ENCODE data around the gene GTF2A1L. TPM values are rescaled to one million over a fixed set of nuclear protein-coding genes. Genes with fewer than 3 reads are reported as not detected.
A peak's percentile ranks its signal among the peaks of the same experiment; 100 is the strongest.
"Not testable (repeated sequence)": the region's sequence is repeated elsewhere in the genome, so short reads cannot be mapped to it uniquely, and the experiment has no call there.

The GTF2A1L gene
- total RNA-seq, 1 donor from 2014 or later: not detected

DNA sequence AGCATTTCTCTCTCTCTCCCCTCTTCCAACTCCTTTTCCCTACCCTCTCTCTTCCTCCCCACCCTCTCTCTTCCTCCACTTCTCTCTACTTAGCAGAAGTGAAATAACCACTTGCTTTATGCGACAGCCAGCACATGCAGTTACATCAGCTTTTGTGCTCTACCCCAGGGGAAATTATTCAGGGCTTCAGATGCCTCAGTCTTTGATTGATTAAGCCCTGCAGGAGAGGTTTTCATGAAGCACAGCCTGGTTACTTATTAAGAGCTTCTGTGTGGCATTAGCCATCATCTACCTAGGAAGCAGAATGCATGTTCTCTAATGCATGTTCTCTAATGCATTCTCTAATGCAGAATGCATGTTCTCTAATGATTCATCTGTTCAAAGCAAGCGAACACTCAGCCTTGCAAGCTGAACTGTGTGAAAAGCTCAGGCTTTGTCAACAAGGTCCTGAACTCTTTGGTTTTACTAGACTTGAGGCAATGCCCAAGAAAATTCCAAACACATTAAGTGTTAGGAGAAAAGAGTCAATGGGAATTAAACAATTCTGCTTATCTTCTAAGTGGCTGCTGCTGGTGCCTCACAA lies 81.8 kb downstream of the GTF2A1L start:
- no peak for DNase-seq (ENCODE audit: low spot score)

DNA sequence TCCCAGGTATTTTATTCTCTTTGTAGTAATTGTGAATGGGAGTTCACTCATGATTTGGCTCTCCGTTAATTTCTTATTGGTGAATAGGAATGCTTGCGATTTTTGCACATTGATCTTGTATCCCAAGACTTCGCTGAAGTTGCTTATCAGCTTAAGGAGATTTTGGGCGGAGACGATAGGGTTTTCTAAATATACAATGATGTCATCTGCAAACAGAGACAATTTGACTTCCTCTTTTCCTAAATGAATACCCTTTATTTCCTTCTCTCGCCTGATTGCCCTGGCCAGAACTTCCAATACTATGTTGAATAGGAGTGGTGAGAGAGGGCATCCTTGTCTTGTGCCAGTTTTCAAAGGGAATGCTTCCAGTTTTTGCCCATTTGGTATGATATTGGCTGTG lies 86.0 kb downstream of the GTF2A1L start:
- not testable (repeated sequence) for DNase-seq (ENCODE audit: low spot score)

DNA sequence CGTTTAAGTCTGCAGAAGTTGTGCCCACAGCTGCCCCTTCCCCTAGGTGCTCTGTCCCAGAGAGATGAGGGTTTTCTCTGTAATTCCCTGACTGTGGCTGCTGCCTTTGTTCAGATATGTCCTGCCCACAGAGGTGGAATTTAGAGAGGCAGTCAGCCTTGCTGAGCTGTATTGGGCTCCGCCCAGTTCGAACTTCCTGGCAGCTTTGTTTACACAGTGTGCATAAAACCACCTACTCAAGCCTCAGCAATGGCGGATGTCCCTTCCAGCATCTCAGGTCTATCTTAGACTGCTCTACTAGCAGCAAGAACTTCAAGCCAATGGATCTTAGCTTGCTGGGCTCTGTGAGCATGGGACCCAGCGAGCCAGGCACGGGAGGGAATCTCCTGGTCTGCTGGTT lies 89.8 kb downstream of the GTF2A1L start:
- no peak for DNase-seq (ENCODE audit: low spot score)

DNA sequence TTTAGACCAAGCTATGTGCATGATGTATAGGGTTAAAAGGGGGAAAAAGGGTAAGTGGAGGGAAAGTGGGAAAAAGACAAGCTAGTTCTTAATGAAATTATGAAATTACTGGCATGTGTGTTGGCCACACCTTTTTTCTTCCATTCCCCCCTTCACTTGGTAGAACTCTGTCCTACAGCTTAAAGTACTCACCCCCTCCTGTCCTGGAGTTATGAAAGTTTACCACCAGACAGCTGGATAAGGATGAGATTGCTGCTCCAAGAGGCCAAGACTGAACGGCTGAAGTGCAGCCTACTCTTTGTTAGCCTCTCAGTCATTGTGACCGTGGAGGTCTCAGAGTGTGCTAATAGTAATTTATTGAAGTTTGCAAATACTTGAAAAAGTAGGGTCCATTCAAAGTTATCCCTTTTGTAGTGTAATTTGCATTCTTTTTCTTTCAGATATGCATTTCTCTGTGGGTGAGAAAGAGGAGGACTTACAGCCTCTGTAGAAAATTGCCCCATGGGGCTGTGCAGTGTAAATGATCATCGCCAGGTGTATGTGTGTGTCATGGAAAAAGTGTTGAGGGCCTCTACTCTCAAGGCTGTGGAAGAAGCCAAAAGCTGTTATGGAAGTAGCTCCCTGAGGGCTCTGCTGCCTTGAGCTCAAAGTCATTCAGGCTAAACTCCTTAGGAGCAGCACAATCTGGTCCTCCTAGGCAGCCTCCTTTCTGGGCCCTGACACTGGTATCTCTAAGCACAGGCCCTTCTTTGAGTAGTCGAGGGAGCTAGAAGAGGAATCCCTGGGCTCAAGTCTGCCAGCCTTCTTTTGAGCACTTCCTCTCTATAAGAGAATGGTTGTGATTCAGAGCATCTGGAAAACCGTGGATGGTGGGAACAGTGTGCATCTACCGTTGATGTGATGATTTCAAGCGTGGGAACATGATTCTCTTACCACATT lies 91.7 kb downstream of the GTF2A1L start:
- no peak for DNase-seq (ENCODE audit: low spot score)

GRCh38 chr2:48711343-48711742 lies 93.7 kb downstream of the GTF2A1L start:
- DNase-seq (ENCODE audit: low spot score): no peak

GRCh38 chr2:48712151-48712550 lies 94.5 kb downstream of the GTF2A1L start:
- DNase-seq (ENCODE audit: low spot score): no peak

- DNase-seq (ENCODE audit: low spot score): no peak
These were observed 96.0 kb downstream of the GTF2A1L start for GRCh38 chr2:48713647-48714046.

DNA sequence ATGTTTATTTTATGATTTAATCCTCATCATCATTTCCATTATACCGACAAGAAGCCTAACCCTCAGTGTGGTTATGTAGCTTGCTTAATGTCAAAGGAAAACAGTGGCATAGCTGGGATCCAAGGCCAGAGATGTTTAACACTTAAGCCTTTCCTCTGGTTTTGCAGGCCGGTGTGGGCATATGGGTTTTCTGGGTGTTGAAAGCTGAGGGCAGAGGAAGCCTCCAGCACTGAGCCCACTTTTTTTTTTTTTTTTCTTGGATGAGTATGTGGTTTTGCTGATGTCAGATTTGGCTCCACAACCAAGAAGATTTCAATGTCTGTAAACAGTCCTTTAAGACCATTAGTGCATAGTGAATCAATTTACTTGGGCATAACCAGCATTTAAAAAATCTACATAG lies 96.6 kb downstream of the GTF2A1L start:
- no peak for DNase-seq (ENCODE audit: low spot score)

DNA sequence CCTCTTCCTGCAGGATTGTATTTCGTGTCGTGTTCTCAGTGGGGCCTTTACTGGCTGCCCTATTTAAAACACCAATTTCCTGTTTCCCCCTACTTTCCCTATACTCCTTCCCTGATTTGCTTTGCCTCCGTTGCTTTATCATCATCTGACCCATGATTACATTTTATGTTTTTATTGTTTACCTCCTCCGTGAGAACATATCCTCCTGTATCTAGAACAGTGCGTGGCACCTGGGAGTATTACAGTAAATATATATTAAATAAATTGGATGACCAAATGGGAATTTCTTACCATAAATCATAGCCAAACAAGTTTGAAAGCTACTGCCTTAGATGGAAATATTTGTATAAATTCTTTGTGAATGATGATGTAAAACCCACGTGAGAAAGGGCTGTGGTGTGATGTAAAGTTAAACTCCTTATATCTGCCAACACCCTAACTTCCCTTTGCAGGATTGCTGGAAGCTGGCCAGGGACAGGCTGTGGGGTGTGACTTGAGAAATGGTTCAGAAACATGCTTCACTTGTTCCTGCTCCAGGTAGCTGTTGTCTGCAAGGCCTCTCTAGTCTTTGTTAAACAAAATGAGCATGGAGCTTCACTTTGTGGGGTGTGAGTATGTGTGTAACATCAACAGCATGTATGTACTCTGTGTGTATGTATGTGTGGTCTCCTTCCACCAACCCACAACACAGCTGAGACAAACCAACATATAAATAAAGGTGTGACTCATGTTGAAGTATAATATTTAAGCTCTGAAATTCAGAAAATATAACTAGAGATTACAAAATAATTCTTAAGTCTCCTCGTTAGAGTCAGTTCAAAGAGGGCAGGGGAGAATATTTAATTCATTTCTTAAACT lies 97.6 kb downstream of the GTF2A1L start:
- peak; percentile 66 for DNase-seq (ENCODE audit: low spot score)

DNA sequence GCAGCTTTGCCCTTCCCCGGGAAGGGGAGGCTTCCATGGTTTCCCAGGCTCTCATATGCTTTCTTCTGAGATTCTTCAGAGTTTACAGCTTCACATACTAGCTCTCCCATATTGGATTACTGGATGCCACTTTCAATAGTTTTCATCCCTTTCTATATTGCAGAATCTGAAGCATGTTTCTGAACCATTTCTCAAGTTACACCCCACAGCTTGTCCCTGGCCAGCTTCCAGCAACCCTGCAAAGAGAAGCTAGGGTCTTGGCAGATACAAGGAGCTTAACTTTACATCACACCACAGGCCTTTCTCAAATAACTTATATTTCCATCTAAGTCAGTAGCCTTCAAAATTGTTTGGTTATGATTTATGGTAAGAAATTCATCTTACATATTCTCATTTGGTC lies 98.3 kb downstream of the GTF2A1L start:
- no peak for DNase-seq (ENCODE audit: low spot score)

- DNase-seq (ENCODE audit: low spot score): no peak
These were observed 100.2 kb downstream of the GTF2A1L start for GRCh38 chr2:48717846-48718245.

DNA sequence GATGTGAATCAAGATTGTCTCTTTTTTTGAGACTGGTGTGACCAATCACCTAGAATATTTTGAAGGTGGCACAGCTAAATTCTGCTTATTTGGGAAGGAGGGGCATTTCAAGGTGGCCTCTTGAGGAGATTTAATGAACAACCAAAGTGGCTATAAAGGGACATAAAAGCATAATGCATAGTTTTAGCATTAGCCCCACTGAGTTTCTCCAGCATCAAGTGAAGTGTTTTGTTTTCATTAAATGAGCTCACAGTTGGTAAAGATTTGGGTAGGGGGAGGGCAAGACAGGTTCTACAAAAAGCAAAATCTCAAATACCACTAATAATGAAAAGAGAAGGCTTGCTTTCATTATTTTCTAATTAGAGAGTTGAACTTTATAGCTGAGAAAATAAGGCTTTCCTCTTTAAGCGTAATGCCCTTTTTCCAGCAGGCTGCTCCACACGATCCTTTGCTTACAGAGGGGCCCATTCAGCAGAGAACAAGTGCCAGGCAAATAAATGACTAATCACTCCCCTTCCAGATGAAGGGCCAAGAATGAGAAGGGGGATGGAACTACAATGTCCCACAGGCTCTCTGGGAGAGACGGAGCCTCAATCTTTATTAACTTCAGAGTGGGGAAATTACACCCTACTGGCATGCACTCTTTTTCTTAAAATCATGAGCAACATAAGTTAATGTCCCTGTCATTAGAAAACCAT lies 102.0 kb downstream of the GTF2A1L start:
- no peak for DNase-seq (ENCODE audit: low spot score)

- DNase-seq (ENCODE audit: low spot score): no peak
These were observed 103.5 kb downstream of the GTF2A1L start for GRCh38 chr2:48721158-48721557.

GRCh38 chr2:48722391-48722790 lies 104.7 kb downstream of the GTF2A1L start:
- no peak for DNase-seq (ENCODE audit: low spot score)

GRCh38 chr2:48723129-48723528 lies 105.5 kb downstream of the GTF2A1L start:
- DNase-seq (ENCODE audit: low spot score): no peak

GRCh38 chr2:48724278-48724677 lies 106.6 kb downstream of the GTF2A1L start:
- DNase-seq (ENCODE audit: low spot score): no peak

GRCh38 chr2:48725696-48726494 lies 108.2 kb downstream of the GTF2A1L start:
- no peak for DNase-seq (ENCODE audit: low spot score)

DNA sequence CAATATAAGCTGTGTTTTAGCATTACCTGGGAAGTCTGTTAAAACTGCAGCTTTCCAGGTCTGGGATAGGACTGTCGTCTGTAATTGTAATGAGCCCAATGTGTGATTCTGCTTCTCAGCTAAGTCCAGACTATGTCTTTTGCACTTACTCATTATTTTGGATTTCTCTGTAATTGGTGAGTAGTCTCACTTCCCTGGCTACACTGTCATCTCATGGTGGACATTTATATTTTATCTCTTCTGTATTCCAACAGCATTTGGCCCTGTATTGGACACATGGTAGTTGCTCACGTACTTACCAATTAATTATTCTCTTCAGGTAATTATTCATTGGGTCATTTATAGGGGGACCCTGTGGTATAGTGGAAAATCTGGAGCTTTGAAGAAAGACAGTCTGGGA lies 109.9 kb downstream of the GTF2A1L start:
- no peak for DNase-seq (ENCODE audit: low spot score)

DNA sequence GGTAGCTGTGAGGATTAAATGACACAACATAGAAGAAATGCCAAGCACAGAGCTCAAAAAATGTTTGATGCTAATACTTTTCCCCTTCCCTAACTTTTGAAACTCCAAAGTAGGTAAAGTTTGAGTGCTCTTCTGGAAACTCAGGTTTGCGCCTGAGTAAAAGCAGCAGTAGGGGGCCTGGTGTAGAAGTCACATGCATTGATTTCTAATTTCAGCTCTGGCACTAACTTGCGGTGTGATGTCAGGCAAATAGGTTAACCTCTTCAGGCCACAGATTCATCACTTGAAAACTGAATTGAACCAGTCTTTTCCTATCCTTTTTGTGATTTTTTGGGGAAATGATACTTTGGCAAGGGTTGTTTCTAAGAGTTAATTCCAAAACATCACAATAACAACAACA lies 110.6 kb downstream of the GTF2A1L start:
- no peak for DNase-seq (ENCODE audit: low spot score)

GRCh38 chr2:48728840-48729239 lies 111.2 kb downstream of the GTF2A1L start:
- no peak for DNase-seq (ENCODE audit: low spot score)

Measured in ureter (tissue), 1 donor.